AG04450 (cell line): Measurements from ENCODE around the gene TRAPPC2L. TPM values are rescaled to one million over a fixed set of nuclear protein-coding genes. Genes with fewer than 3 reads are reported as not detected.

Experiments used
- CTCF ChIA-PET: fragments of 300-600, 350-600 bp; formaldehyde crosslinking; extraction: SDS; loops from one replicate; lab custom pipeline; 2022; ENCODE audit warnings: antibody characterized with exemption, inconsistent platforms; lab: Charles Lee
- POLR2A ChIA-PET: fragments of 350-600 bp; formaldehyde crosslinking; extraction: SDS; loops from one replicate; lab custom pipeline; 2021; ENCODE audit warnings: antibody characterized with exemption, inconsistent platforms; lab: Yijun Ruan, JAX
- DNase-seq: peaks from one replicate; pipeline ENCODE4 v3.0.0-alpha.2; 2011; ENCODE audit warnings: low read depth, low spot score
- H3K27ac ChIP-seq: one replicate; pipeline ENCODE4 v1.5.1; 2012; ENCODE audit warnings: low read depth, low read length, control low read depth
- H3K27me3 ChIP-seq: one replicate; pipeline ENCODE4 v1.6.0; 2012; ENCODE audit warnings: low read length; ENCODE audit not compliant: control insufficient read depth, insufficient read depth
- H3K4me3 ChIP-seq: 2 replicates; pipeline ENCODE4 v1.5.1; 2011; ENCODE audit warnings: mild to moderate bottlenecking, low read depth, low read length, control low read depth
- H3K9me3 ChIP-seq: 2 replicates; pipeline ENCODE4 v1.5.1; 2012; ENCODE audit warnings: low read length; ENCODE audit not compliant: control insufficient read depth, insufficient read depth
- CTCF ChIP-seq: IDR thresholded peaks from 2 replicates; pipeline ENCODE4 v1.5.1; 2011; ENCODE audit warnings: low read depth, low read length, control low read depth, inconsistent platforms
- polyA plus RNA-seq: library from polyadenylated mRNA; depleted of rRNA; stranded (reverse); fragments of >200 nt; gene quantifications from 2 replicates; pipeline ENCODE4 v1.2.3, GENCODE V29; 2011

Gene TRAPPC2L
- polyA plus RNA-seq, 1 experiment, result 72.8 TPM

GRCh38 chr16:88846088-88846487 is 10.8 kb upstream of the TRAPPC2L start:
- ChIA-PET POLR2A (interaction anchor here (0.8 kb wide), 1 partner anchor 11 kb away, joined by 6 read pairs; no protein-coding TSS in a partner anchor), CTCF (interaction anchor here (1.7 kb wide), 1 partner anchor 12 kb away, joined by 5 read pairs; no protein-coding TSS in a partner anchor)
- DNase-seq, result no peak
- TF ChIP-seq CTCF, result no peak
- no peak overlapping the region for H3K4me3 ChIP-seq
- no peaks in the 10 kb centered on the region for H3K9me3 ChIP-seq
- H3K27me3 ChIP-seq, result no peaks in the 10 kb centered on the region
- no peak overlapping the region for H3K27ac ChIP-seq

GRCh38 chr16:88847654-88848053 is 9.3 kb upstream of the TRAPPC2L start:
- no peak overlapping the region for H3K27ac ChIP-seq
- ChIA-PET POLR2A (interaction anchor here (1.6 kb wide), 1 partner anchor 9 kb away, joined by 3 read pairs; the partner anchor contains the start of genes GALNS and TRAPPC2L), CTCF (no interaction called here)

GRCh38 chr16:88848557-88848956 is 8.4 kb upstream of the TRAPPC2L start:
- ChIA-PET POLR2A (interaction anchor here (1.6 kb wide), 1 partner anchor 8 kb away, joined by 3 read pairs; the partner anchor contains the start of genes GALNS and TRAPPC2L), CTCF (interaction anchor here (0.6 kb wide), 2 partner anchors 28 to 392 kb away, joined by 3 read pairs; no protein-coding TSS in a partner anchor)
- H3K27me3 ChIP-seq, result no peaks in the 10 kb centered on the region

More at GRCh38 chr16:88847654-88848053, 9.3 kb upstream of the TRAPPC2L start:
- Histone ChIP-seq H3K4me3 (no peak overlapping the region), H3K27me3 (no peaks in the 10 kb centered on the region), H3K9me3 (no peaks in the 10 kb centered on the region; the same call in 1 of the 2 replicates)
- no peak for DNase-seq
- no peak for TF ChIP-seq CTCF

GRCh38 chr16:88850531-88851199 is 6.3 kb upstream of the TRAPPC2L start:
- ChIA-PET POLR2A (no interaction called here), CTCF (no interaction called here)
- no peak overlapping the region for H3K4me3 ChIP-seq
- no peak overlapping the region for H3K27ac ChIP-seq
- H3K27me3 ChIP-seq, result no peaks in the 10 kb centered on the region
- no peak for TF ChIP-seq CTCF
- DNase-seq, result no peak
- no peaks in the 10 kb centered on the region; the same call in 1 of the 2 replicates for H3K9me3 ChIP-seq

More at GRCh38 chr16:88848557-88848956, 8.4 kb upstream of the TRAPPC2L start:
- no peak for DNase-seq
- H3K4me3 ChIP-seq, result no peak overlapping the region
- no peaks in the 10 kb centered on the region; the same call in 1 of the 2 replicates for H3K9me3 ChIP-seq
- no peak for TF ChIP-seq CTCF
- H3K27ac ChIP-seq, result no peak overlapping the region

GRCh38 chr16:88851616-88852015 is 5.3 kb upstream of the TRAPPC2L start:
- Histone ChIP-seq H3K4me3 (no peak overlapping the region), H3K27me3 (no peaks in the 10 kb centered on the region), H3K9me3 (no peaks in the 10 kb centered on the region; the same call in 1 of the 2 replicates), H3K27ac (no peak overlapping the region)
- POLR2A ChIA-PET, result no interaction called here
- TF ChIP-seq CTCF, result no peak
- no peak for DNase-seq
- CTCF ChIA-PET, result no interaction called here
